Neural progenitor cell (in vitro differentiated cells): ENCODE data around the gene EXOC4. TPM values are rescaled to one million over a fixed set of nuclear protein-coding genes. Genes with fewer than 3 reads are reported as not detected.

Experiments used
- DNase-seq: peaks from one replicate; pipeline ENCODE4 v3.0.0-alpha.2; 2016; ENCODE audit warnings: low spot score
- H2AFZ ChIP-seq: fragments of 200-600 bp; sonication (generic); replicated peaks from 2 replicates; pipeline ENCODE4 v1.6.1; 2016; ENCODE audit warnings: antibody characterized with exemption
- H3F3A ChIP-seq: fragments of 200-600 bp; sonication (generic); 2 replicates; pipeline ENCODE4 v1.6.1; 2016; ENCODE audit warnings: antibody characterized with exemption, low read depth
- H3K27ac ChIP-seq: fragments of 200-600 bp; sonication (generic); 2 replicates; pipeline ENCODE4 v1.5.1; 2016; ENCODE audit warnings: mild to moderate bottlenecking
- H3K27me3 ChIP-seq: fragments of 200-600 bp; sonication (generic); 2 replicates; pipeline ENCODE4 v1.6.1; 2016; ENCODE audit warnings: mild to moderate bottlenecking, moderate library complexity
- H3K36me3 ChIP-seq: fragments of 200-600 bp; sonication (generic); 2 replicates; pipeline ENCODE4 v1.5.1; 2016
- H3K4me1 ChIP-seq: fragments of 200-600 bp; sonication (generic); 2 replicates; pipeline ENCODE4 v1.6.1; 2016; ENCODE audit warnings: mixed run types
- H3K4me2 ChIP-seq: fragments of 200-600 bp; sonication (generic); 2 replicates; pipeline ENCODE4 v1.6.1; 2016
- H3K4me3 ChIP-seq: fragments of 200-600 bp; sonication (generic); 2 replicates; pipeline ENCODE4 v1.5.1; 2016
- H3K79me2 ChIP-seq: fragments of 200-600 bp; sonication (generic); 2 replicates; pipeline ENCODE4 v1.6.1; 2016; ENCODE audit warnings: low read depth
- H3K9ac ChIP-seq: fragments of 200-600 bp; sonication (generic); 2 replicates; pipeline ENCODE4 v1.6.1; 2016
- H3K9me3 ChIP-seq: fragments of 200-600 bp; sonication (generic); 2 replicates; pipeline ENCODE4 v1.5.1; 2016; ENCODE audit warnings: low read depth
- H4K20me1 ChIP-seq: fragments of 200-600 bp; sonication (generic); 2 replicates; pipeline ENCODE4 v1.6.1; 2016; ENCODE audit warnings: low read depth
- H3K27ac Mint-ChIP-seq: 3 replicates; pipeline ENCODE4 v1.8.0; 2021; ENCODE audit warnings: mixed read lengths
- H3K27me3 Mint-ChIP-seq: 2 replicates; pipeline ENCODE4 v1.8.0; 2022; ENCODE audit warnings: low read depth, mild to moderate bottlenecking, inconsistent platforms, moderate library complexity, mixed read lengths; ENCODE audit not compliant: insufficient read depth
- H3K36me3 Mint-ChIP-seq: 3 replicates; pipeline ENCODE4 v1.8.0; 2021; ENCODE audit warnings: mixed read lengths
- H3K4me1 Mint-ChIP-seq: 3 replicates; pipeline ENCODE4 v1.8.0; 2021; ENCODE audit warnings: mixed read lengths
- H3K4me3 Mint-ChIP-seq: 3 replicates; pipeline ENCODE4 v1.8.0; 2021; ENCODE audit warnings: mild to moderate bottlenecking, moderate library complexity, mixed read lengths
- H3K9me3 Mint-ChIP-seq: 3 replicates; pipeline ENCODE4 v1.8.0; 2020; ENCODE audit warnings: mixed read lengths
- CTCF ChIP-seq: fragments of 200-600 bp; sonication (generic); IDR thresholded peaks from 2 replicates; pipeline ENCODE4 v1.5.1; 2017; ENCODE audit warnings: antibody characterized with exemption, mild to moderate bottlenecking
- EZH2 ChIP-seq: fragments of 200-600 bp; sonication (generic); IDR thresholded peaks from 2 replicates; pipeline ENCODE4 v1.6.1; 2017; ENCODE audit warnings: antibody characterized with exemption, mild to moderate bottlenecking, moderate library complexity
- EZH2phosphoT487 ChIP-seq: fragments of 200-600 bp; sonication (generic); IDR thresholded peaks from 2 replicates; pipeline ENCODE4 v1.6.1; 2017; ENCODE audit warnings: antibody characterized with exemption
- total RNA-seq: library from RNA; depleted of rRNA; stranded (reverse); fragments of >200 nt; gene quantifications from 2 replicates; pipeline ENCODE4 v1.2.3, GENCODE V29; 2015; ENCODE audit warnings: low replicate concordance

The EXOC4 gene
- total RNA-seq, 1 donor from 2014 or later: 129 TPM

DNA sequence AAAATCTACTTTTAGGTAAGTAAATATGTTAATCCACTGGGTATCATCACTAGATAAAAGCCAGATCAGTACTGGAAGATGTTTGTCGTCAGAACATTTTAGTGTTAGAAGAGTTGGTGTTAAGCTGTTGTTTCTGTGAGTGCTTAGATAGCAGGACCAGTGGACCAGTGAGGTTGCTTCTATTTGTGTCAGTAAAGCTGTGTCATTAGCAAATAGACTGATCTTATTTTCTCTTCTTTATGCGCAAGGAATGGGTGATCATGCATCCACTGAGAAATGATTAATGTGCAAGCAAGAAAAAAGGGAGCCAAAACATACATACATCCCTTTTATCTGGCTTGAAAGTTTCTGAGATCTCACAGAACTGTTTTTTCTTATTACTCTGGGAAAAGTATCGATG lies 42.6 kb downstream of the EXOC4 start:
- Histone ChIP-seq H3K9me3 (no peaks in the 10 kb centered on the region), H3K4me1 (peaks cover 7% of the 10 kb centered on the region), H2AFZ (no peak overlapping the region), H3F3A (no peaks in the 10 kb centered on the region), H3K9ac (no peak overlapping the region), H3K79me2 (peaks cover 46% of the 10 kb centered on the region), H4K20me1 (peaks cover 12% of the 10 kb centered on the region), H3K27me3 (no peaks in the 10 kb centered on the region), H3K27ac (no peak overlapping the region), H3K4me3 (no peak overlapping the region), H3K4me2 (no peak overlapping the region), H3K36me3 (peaks cover 14% of the 10 kb centered on the region)
- H3K4me3 Mint-ChIP-seq: no peak overlapping the region
- H3K27ac Mint-ChIP-seq: no peak overlapping the region
- TF ChIP-seq EZH2phosphoT487 (no peak), EZH2 (no peak)
- no peaks in the 10 kb centered on the region for H3K27me3 Mint-ChIP-seq
- peaks cover 8% of the 10 kb centered on the region for H3K4me1 Mint-ChIP-seq
- no peak for DNase-seq
- H3K36me3 Mint-ChIP-seq: peaks cover 13% of the 10 kb centered on the region
- H3K9me3 Mint-ChIP-seq: no peaks in the 10 kb centered on the region

GRCh38 chr7:133297093-133297492 lies 44.2 kb downstream of the EXOC4 start:
- H3K36me3 ChIP-seq: peaks cover 11% of the 10 kb centered on the region
- H3K4me1 ChIP-seq: peaks cover 7% of the 10 kb centered on the region
- H3F3A ChIP-seq: no peaks in the 10 kb centered on the region
- no peak overlapping the region for H3K4me3 ChIP-seq
- H3K27me3 ChIP-seq: no peaks in the 10 kb centered on the region
- Mint-ChIP-seq H3K27me3 (no peaks in the 10 kb centered on the region), H3K27ac (no peak overlapping the region), H3K4me1 (peaks cover 8% of the 10 kb centered on the region), H3K9me3 (no peaks in the 10 kb centered on the region), H3K4me3 (no peak overlapping the region), H3K36me3 (peaks cover 5% of the 10 kb centered on the region)
- DNase-seq: no peak
- H3K9me3 ChIP-seq: no peaks in the 10 kb centered on the region
- no peak overlapping the region for H3K4me2 ChIP-seq
- no peak overlapping the region for H3K27ac ChIP-seq
- no peak overlapping the region for H2AFZ ChIP-seq
- TF ChIP-seq EZH2 (no peak), CTCF (no peak), EZH2phosphoT487 (no peak)
- peaks cover 47% of the 10 kb centered on the region for H3K79me2 ChIP-seq
- H4K20me1 ChIP-seq: peaks cover 12% of the 10 kb centered on the region
- H3K9ac ChIP-seq: no peak overlapping the region

DNA sequence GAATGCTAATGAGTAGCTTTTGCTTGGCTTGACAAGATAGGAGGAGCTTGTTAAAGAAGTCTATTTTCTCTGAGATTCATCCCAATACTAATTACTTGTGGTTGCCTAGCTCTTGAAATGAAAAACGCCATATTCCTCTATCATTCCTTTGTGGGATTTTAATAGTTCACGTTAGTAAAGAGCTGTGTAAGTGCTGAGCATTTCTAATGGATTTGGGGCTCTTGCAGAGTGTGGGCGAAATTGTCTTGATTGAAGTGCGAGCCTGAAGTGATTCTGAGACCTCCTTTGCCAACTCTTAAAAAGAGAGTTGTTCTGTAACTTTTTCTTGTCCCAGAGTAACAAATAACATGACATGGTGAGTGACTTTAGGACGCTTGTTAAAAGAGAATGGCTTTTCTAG lies 45.2 kb downstream of the EXOC4 start:
- Mint-ChIP-seq H3K4me1 (peaks cover 8% of the 10 kb centered on the region), H3K27me3 (no peaks in the 10 kb centered on the region), H3K4me3 (no peak overlapping the region), H3K9me3 (no peaks in the 10 kb centered on the region), H3K27ac (no peak overlapping the region), H3K36me3 (no peaks in the 10 kb centered on the region)
- Histone ChIP-seq H4K20me1 (peaks cover 12% of the 10 kb centered on the region), H3K4me2 (no peak overlapping the region), H3K9me3 (no peaks in the 10 kb centered on the region), H3K36me3 (peaks cover 1% of the 10 kb centered on the region), H3K4me1 (peaks cover 7% of the 10 kb centered on the region), H3K4me3 (no peak overlapping the region), H3K27ac (no peak overlapping the region), H2AFZ (no peak overlapping the region), H3K27me3 (no peaks in the 10 kb centered on the region), H3K9ac (no peak overlapping the region), H3K79me2 (peaks cover 47% of the 10 kb centered on the region), H3F3A (no peaks in the 10 kb centered on the region)
- no peak for DNase-seq
- TF ChIP-seq EZH2 (no peak), CTCF (no peak), EZH2phosphoT487 (no peak)

DNA sequence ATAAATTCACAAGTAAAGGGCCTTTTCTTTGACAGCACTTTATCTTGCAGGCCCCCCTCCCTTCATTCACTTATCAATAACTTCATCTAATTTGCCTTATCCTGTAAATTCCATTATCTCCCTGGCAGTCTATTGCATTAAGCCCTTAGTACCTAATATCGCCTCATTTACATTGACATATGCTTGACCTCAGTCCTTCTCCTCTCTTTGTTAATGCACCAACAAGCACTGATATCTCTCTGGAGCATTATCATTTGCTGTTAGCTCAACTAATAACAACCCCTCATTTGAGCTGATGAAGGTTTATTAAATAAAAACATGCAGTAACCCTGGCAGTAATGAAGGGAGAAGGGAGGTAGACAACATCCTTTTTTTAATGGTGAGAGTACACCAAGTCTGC lies 46.8 kb downstream of the EXOC4 start:
- TF ChIP-seq EZH2phosphoT487 (no peak), EZH2 (no peak), CTCF (no peak)
- DNase-seq: no peak
- peaks cover 11% of the 10 kb centered on the region for H3K4me1 ChIP-seq

More for the DNA sequence above, 46.8 kb downstream of the EXOC4 start:
- Histone ChIP-seq H3K4me2 (no peak overlapping the region), H3K9me3 (no peaks in the 10 kb centered on the region), H3K36me3 (no peaks in the 10 kb centered on the region), H3K27me3 (no peaks in the 10 kb centered on the region), H3F3A (no peaks in the 10 kb centered on the region), H3K9ac (no peak overlapping the region), H4K20me1 (peaks cover 12% of the 10 kb centered on the region), H3K79me2 (peaks cover 47% of the 10 kb centered on the region), H3K27ac (no peak overlapping the region), H2AFZ (no peak overlapping the region), H3K4me3 (no peak overlapping the region)
- H3K27me3 Mint-ChIP-seq: no peaks in the 10 kb centered on the region
- no peaks in the 10 kb centered on the region for H3K9me3 Mint-ChIP-seq
- H3K4me3 Mint-ChIP-seq: no peak overlapping the region
- no peak overlapping the region for H3K27ac Mint-ChIP-seq
- peaks cover 13% of the 10 kb centered on the region for H3K4me1 Mint-ChIP-seq
- H3K36me3 Mint-ChIP-seq: no peaks in the 10 kb centered on the region
